ENCODE measurements around the gene NUP37. TPM values are rescaled to one million over a fixed set of nuclear protein-coding genes. Genes with fewer than 3 reads are reported as not detected.
"Not testable (repeated sequence)": the region's sequence is repeated elsewhere in the genome, so short reads cannot be mapped to it uniquely, and the experiment has no call there.

Gene NUP37
- total RNA-seq, 2 experiments from 2014 or later = 32.9 to 72.8 TPM

DNA sequence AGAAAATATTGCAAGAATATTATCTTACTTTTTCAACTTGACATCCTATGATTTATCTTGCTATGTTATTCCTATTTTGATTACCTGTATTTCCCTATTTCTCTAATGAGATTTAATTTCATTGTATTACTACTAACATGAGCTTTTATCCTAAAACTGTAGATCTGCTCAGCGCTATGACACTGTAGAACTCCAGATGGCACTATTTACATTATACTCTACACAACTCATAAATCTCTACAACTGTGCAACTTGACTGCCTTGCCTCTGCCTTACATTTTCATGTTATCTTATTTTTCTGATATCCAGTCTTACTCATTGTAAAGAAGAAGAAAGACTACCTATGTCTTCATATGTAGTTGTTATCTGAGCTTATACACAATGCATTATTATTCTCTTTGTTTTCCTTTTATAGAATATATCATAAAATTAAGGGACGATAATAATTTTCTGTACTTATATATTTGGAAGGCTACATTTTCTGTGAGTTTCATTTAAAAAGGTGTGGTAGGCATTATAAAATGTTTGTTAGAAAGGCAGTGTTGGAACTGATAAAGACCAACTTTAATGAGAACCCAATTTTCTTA, 24.1 kb downstream of the NUP37 start:
- no peak for TF ChIP-seq EZH2phosphoT487 (IDR thresholded peaks at IDR 0.05; ENCODE audit: borderline replicate concordance, low read depth, low read length)
- TF ChIP-seq, protein P1, sequence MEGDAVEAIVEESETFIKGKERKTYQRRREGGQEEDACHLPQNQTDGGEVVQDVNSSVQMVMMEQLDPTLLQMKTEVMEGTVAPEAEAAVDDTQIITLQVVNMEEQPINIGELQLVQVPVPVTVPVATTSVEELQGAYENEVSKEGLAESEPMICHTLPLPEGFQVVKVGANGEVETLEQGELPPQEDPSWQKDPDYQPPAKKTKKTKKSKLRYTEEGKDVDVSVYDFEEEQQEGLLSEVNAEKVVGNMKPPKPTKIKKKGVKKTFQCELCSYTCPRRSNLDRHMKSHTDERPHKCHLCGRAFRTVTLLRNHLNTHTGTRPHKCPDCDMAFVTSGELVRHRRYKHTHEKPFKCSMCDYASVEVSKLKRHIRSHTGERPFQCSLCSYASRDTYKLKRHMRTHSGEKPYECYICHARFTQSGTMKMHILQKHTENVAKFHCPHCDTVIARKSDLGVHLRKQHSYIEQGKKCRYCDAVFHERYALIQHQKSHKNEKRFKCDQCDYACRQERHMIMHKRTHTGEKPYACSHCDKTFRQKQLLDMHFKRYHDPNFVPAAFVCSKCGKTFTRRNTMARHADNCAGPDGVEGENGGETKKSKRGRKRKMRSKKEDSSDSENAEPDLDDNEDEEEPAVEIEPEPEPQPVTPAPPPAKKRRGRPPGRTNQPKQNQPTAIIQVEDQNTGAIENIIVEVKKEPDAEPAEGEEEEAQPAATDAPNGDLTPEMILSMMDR (conservative IDR thresholded peaks at IDR 0.05; ENCODE audit: low read length) = peak; percentile 85
- H3K9me3 ChIP-seq (ENCODE audit: low read length) = no peaks in the 10 kb centered on the region
- no peaks in the 10 kb centered on the region for H3K79me2 ChIP-seq (ENCODE audit: insufficient read depth, low read depth, low read length)
- CTCF ChIA-PET (ENCODE audit: unreplicated experiment) = interaction anchor here (0.6 kb wide), 1 partner anchor 24 kb away, joined by 4 read pairs; no protein-coding TSS in a partner anchor
- DNase-seq (ENCODE audit: low spot score) = peak; percentile 42
- H4K20me1 ChIP-seq (ENCODE audit: insufficient read depth, low read length) = no peaks in the 10 kb centered on the region
- intact Hi-C loops (cut with micrococcal nuclease; ENCODE audit: unreplicated experiment) = loop anchor here (2.0 to 10.0 kb wide), 3 partner anchors 199 to 672 kb away; no protein-coding TSS in a partner anchor
- no peak overlapping the region for H3K27ac ChIP-seq (ENCODE audit: low read depth, low read length, poor library complexity, severe bottlenecking)
- H3K4me2 ChIP-seq (ENCODE audit: low read length) = no peak overlapping the region
- POLR2A ChIA-PET = no interaction called here
- no peaks in the 10 kb centered on the region for H3K4me1 ChIP-seq (ENCODE audit: insufficient read depth, low read length, poor library complexity, severe bottlenecking)
- H3K9me2 ChIP-seq (ENCODE audit: insufficient read depth, low read length) = no peaks in the 10 kb centered on the region
- H3K36me3 ChIP-seq (ENCODE audit: insufficient read depth, low read length) = peaks cover 69% of the 10 kb centered on the region
- BruUV-seq (replicated peaks) = no TSS peak
- H2AFZ ChIP-seq (ENCODE audit: low read length) = no peak overlapping the region
- H3K4me3 ChIP-seq (ENCODE audit: low read depth, low read length, poor library complexity, severe bottlenecking) = no peak overlapping the region

DNA sequence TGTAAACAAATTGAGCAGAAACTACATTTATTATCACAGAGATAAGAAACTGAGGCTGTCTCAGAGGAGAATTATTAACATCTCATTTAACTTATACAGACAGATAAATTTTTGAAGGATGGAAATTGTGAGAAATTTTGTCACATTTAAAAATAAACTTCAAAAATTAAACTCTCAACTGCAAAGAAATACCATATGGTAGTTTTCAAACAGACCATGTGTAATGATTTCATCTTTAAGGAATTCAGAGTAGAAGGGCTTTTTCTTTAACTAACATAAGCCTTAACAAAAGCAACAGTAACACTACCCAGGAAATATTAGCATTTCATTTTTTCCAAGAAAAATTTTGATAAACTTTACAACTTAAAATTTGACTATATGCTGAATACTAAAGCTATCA, 26.6 kb downstream of the NUP37 start:
- Histone ChIP-seq H3K79me2 (ENCODE audit: insufficient read depth, low read depth, low read length) (no peaks in the 10 kb centered on the region), H3K27ac (ENCODE audit: low read depth, low read length, poor library complexity, severe bottlenecking) (no peak overlapping the region), H4K20me1 (ENCODE audit: insufficient read depth, low read length) (no peaks in the 10 kb centered on the region), H3K4me3 (ENCODE audit: low read depth, low read length, poor library complexity, severe bottlenecking) (no peak overlapping the region), H3K36me3 (ENCODE audit: insufficient read depth, low read length) (peaks cover 61% of the 10 kb centered on the region), H2AFZ (ENCODE audit: low read length) (no peak overlapping the region), H3K9me2 (ENCODE audit: insufficient read depth, low read length) (no peaks in the 10 kb centered on the region), H3K4me1 (ENCODE audit: insufficient read depth, low read length, poor library complexity, severe bottlenecking) (no peaks in the 10 kb centered on the region), H3K4me2 (ENCODE audit: low read length) (no peak overlapping the region), H3K9me3 (ENCODE audit: low read length) (no peaks in the 10 kb centered on the region; the same call in 1 of the 2 replicates)
- no TSS peak for BruUV-seq (replicated peaks)
- no peak for DNase-seq (ENCODE audit: low spot score)
- ChIA-PET POLR2A (interaction anchor here (0.6 to 0.7 kb wide), 2 partner anchors 11 to 720 kb away, joined by 3 read pairs; no protein-coding TSS in a partner anchor), CTCF (ENCODE audit: unreplicated experiment) (no interaction called here)
- TF ChIP-seq, protein P1 (conservative IDR thresholded peaks at IDR 0.05; ENCODE audit: low read length) = no peak
- no peak for TF ChIP-seq EZH2phosphoT487 (IDR thresholded peaks at IDR 0.05; ENCODE audit: borderline replicate concordance, low read depth, low read length)
- intact Hi-C loops (cut with micrococcal nuclease; ENCODE audit: unreplicated experiment) = loop anchor here (10.0 kb wide), 1 partner anchor 201 kb away; no protein-coding TSS in a partner anchor

DNA sequence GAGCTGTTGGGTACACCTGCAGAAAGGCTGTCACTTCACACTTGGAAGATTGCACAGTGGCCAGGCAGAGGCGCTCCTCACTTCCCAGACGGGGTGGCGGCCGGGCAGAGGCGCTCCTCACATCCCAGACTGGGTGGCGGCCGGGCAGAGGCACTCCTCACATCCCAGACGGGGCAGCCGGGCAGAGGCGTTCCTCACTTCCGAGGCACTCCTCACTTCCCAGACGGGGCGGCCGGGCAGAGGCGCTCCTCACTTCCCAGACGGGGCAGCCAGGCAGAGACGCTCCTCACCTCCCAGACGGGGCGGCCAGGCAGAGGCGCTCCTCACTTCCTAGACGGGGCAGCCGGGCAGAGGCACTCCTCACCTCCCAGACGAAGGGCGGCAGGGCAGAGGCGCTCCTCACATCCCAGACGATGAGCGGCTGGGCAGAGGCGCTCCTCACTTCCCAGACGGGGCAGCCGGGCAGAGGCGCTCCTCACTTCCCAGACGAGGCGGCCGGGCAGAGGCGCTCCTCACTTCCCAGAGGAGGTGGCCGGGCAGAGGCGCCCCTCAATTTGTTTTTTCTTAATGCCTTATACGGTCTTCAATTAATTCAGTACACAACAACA, 30.6 kb downstream of the NUP37 start:
- POLR2A ChIA-PET = interaction anchor here (0.6 to 1.0 kb wide), 3 partner anchors 8 to 708 kb away, joined by 3 read pairs; no protein-coding TSS in a partner anchor
- H3K4me1 ChIP-seq (ENCODE audit: insufficient read depth, low read length, poor library complexity, severe bottlenecking); BruUV-seq (replicated peaks); H4K20me1 ChIP-seq (ENCODE audit: insufficient read depth, low read length); H3K4me2 ChIP-seq (ENCODE audit: low read length); H3K9me3 ChIP-seq (ENCODE audit: low read length); H3K9me2 ChIP-seq (ENCODE audit: insufficient read depth, low read length); H3K4me3 ChIP-seq (ENCODE audit: low read depth, low read length, poor library complexity, severe bottlenecking); intact Hi-C loops (cut with micrococcal nuclease; ENCODE audit: unreplicated experiment); H2AFZ ChIP-seq (ENCODE audit: low read length); H3K27ac ChIP-seq (ENCODE audit: low read depth, low read length, poor library complexity, severe bottlenecking); CTCF ChIA-PET (ENCODE audit: unreplicated experiment); H3K79me2 ChIP-seq (ENCODE audit: insufficient read depth, low read depth, low read length); DNase-seq (ENCODE audit: low spot score): not testable (repeated sequence)
- peaks cover 42% of the 10 kb centered on the region for H3K36me3 ChIP-seq (ENCODE audit: insufficient read depth, low read length)
